Upper lobe of right lung (tissue), 1 donor: Measurements from ENCODE around the gene CEBPE. TPM values are rescaled to one million over a fixed set of nuclear protein-coding genes. Genes with fewer than 3 reads are reported as not detected.

ENCODE experiments used
- ATAC-seq: fragments of 200-7000 bp; cut with Tn5 transposase; one replicate; pipeline ENCODE4 v1.9.1; 2020; ENCODE audit warnings: mild to moderate bottlenecking, moderate library complexity
- DNase-seq: peaks from one replicate; pipeline ENCODE4 v3.0.0-alpha.2; 2020
- H3K27ac ChIP-seq: fragments of 200-600 bp; one replicate; pipeline ENCODE4 v1.8.0; 2022
- H3K27me3 ChIP-seq: fragments of 200-600 bp; one replicate; pipeline ENCODE4 v1.8.0; 2022; ENCODE audit warnings: mild to moderate bottlenecking
- H3K36me3 ChIP-seq: fragments of 200-600 bp; one replicate; pipeline ENCODE4 v1.8.0; 2022
- H3K4me1 ChIP-seq: fragments of 200-600 bp; one replicate; pipeline ENCODE4 v1.8.0; 2022
- H3K4me3 ChIP-seq: fragments of 200-600 bp; one replicate; pipeline ENCODE4 v1.8.0; 2022; ENCODE audit warnings: mild to moderate bottlenecking
- H3K9me3 ChIP-seq: fragments of 200-600 bp; one replicate; pipeline ENCODE4 v1.8.0; 2022
- intact Hi-C: fragments of 100-400 bp; cut with DNase I; formaldehyde crosslinking; loops from one replicate; pipeline ENCODE4 v1.11.0; 2022
- total RNA-seq: library from RNA; stranded (reverse); fragmentation: NEBNext Ultra II Directional; extraction: Animal tissue kit (Norgen Biotek cat#: 25700); gene quantifications from one replicate; pipeline ENCODE4 v1.2.1, GENCODE V29; 2021
- TF ChIP-seq, protein P1 (sequence below): fragments of 200-600 bp; IDR thresholded peaks from one replicate; pipeline ENCODE4 v1.8.0; 2022; ENCODE audit warnings: antibody characterized with exemption
- donor health status: DM: no; HTN: yes; CAD: no; lungs with severe emphysema.

The CEBPE gene
- total RNA-seq, 1 donor from 2014 or later: not detected

DNA sequence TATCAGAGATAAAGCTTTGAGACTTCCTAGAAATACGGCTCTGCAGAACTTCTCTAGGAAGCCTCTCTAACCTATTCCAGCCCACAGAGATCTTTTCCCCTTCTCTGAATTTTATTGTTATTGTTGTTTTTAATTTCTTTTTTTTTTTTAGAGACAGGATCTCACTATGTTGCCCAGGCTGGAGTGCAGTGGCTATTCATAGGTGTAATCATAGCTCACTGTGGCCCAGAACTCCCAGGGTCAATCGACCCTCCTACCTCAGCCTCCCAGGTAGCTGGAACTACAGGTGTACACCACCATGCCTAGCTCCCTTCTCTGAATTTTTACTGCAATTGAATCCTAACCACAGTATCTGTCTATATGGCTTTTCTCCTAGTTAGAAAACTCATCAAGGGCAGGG is 44.8 kb upstream of the CEBPE start:
- DNase-seq: no peak
- Histone ChIP-seq H3K36me3 (no peaks in the 10 kb centered on the region), H3K9me3 (no peaks in the 10 kb centered on the region), H3K27me3 (no peaks in the 10 kb centered on the region), H3K4me1 (peaks cover 35% of the 10 kb centered on the region), H3K4me3 (no peak overlapping the region), H3K27ac (no peak overlapping the region)
- ATAC-seq: no peak
- intact Hi-C loops: no loop called here
- TF ChIP-seq, protein P1, sequence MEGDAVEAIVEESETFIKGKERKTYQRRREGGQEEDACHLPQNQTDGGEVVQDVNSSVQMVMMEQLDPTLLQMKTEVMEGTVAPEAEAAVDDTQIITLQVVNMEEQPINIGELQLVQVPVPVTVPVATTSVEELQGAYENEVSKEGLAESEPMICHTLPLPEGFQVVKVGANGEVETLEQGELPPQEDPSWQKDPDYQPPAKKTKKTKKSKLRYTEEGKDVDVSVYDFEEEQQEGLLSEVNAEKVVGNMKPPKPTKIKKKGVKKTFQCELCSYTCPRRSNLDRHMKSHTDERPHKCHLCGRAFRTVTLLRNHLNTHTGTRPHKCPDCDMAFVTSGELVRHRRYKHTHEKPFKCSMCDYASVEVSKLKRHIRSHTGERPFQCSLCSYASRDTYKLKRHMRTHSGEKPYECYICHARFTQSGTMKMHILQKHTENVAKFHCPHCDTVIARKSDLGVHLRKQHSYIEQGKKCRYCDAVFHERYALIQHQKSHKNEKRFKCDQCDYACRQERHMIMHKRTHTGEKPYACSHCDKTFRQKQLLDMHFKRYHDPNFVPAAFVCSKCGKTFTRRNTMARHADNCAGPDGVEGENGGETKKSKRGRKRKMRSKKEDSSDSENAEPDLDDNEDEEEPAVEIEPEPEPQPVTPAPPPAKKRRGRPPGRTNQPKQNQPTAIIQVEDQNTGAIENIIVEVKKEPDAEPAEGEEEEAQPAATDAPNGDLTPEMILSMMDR: no peak

DNA sequence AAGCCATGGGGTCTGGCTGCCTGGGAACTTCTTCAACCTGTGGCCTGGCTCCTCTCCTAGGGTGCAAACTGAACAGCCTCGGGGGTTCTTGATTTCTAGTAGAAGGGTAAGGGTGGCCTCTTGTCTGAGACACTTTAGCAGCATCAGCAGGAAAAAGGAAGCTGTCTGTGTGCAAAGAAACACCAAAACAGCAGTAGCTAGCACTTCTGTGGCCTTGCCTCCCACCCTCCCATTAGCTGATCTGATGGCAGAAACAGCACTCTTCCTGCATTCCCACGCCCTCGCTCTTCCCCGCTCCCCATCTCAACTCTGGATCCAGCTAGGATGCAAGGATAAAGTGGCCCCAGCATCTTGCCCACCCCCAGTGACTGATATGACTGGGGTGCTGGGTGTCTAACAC is 43.7 kb upstream of the CEBPE start:
- H3K4me3 ChIP-seq: no peak overlapping the region
- no peaks in the 10 kb centered on the region for H3K9me3 ChIP-seq
- no peak for ATAC-seq
- H3K4me1 ChIP-seq: peaks cover 33% of the 10 kb centered on the region
- TF ChIP-seq, protein P1: no peak
- H3K36me3 ChIP-seq: no peaks in the 10 kb centered on the region
- H3K27me3 ChIP-seq: no peaks in the 10 kb centered on the region
- intact Hi-C loops: no loop called here
- no peak overlapping the region for H3K27ac ChIP-seq
- no peak for DNase-seq

DNA sequence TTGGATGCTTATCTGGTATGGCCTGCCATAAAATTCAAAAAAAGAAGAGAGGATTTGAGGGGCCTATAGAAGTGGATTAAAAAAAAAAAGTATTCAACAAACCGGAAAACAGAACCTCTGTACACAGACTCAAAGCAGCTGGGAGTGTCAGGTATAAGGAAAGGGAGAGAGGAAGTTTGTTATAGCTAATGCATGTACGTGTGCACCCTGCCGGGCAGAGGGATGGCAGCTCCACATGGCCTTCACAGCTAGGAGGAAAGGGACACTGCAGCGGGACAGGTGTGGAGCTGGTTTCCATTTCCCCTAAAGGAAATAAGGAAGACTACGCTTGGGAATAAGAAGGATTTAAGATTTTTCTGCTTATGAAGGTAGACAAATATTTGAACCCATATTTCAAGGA is 43.0 kb upstream of the CEBPE start:
- TF ChIP-seq, protein P1: no peak
- DNase-seq: no peak
- no peaks in the 10 kb centered on the region for H3K27me3 ChIP-seq
- intact Hi-C loops: no loop called here
- H3K4me3 ChIP-seq: no peak overlapping the region
- H3K27ac ChIP-seq: no peak overlapping the region
- no peaks in the 10 kb centered on the region for H3K36me3 ChIP-seq
- ATAC-seq: no peak
- no peaks in the 10 kb centered on the region for H3K9me3 ChIP-seq
- peaks cover 28% of the 10 kb centered on the region for H3K4me1 ChIP-seq

DNA sequence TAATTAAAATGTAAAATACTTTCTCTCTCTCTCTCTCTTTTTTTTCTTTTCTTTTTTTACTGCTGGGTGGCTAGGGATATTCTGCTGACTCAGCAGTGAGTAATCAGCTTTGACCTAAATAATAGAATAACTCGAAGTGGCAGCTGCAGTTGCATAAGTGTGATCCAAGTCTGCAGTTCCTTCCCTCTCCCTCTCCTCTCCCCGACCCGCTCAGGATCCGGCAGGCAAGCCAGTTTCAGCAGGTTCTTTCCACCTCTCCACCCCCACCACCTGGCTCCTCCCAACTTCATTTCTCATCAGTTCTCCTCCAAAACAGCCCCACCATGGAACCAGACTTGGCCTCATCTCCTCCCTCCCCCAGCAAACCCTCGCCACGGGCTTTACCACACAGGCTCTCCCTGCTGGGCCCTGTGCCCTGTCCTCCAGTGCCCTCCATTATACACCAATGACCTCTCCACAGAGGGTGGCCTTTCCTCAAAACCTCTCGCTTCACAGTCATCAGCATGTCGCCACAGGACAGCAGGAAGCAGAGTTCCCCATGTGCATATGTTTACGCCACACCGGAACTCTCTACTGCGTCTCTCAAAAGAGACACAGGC is 42.0 kb upstream of the CEBPE start:
- TF ChIP-seq, protein P1: no peak
- DNase-seq: peak; percentile 86
- no peak overlapping the region for H3K4me3 ChIP-seq
- no peaks in the 10 kb centered on the region for H3K27me3 ChIP-seq
- peak; percentile 85 for ATAC-seq
- intact Hi-C loops: no loop called here
- no peaks in the 10 kb centered on the region for H3K9me3 ChIP-seq
- no peaks in the 10 kb centered on the region for H3K36me3 ChIP-seq
- peaks cover 24% of the 10 kb centered on the region for H3K4me1 ChIP-seq
- H3K27ac ChIP-seq: peak overlapping the region; percentile 55

DNA sequence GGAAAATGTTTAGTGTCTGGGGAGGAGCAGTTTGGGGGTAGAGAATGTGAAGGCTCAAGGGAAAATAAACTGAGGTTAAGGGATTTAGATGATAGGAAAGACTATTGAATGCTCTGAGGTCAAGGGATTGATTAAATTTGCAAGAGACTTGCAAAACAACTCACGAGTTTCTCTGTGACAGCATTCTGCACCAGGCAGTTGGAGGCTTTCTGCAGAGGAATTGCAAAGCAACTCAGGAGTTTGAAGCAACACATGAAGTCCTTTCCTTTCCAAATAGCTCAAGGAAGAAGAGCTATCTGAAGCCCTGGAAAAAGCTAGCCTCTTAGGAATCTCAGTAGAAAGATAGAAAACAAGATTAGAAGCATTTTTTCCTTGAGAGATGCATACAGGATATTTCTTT is 40.5 kb upstream of the CEBPE start:
- Histone ChIP-seq H3K27me3 (no peaks in the 10 kb centered on the region), H3K36me3 (no peaks in the 10 kb centered on the region), H3K4me3 (no peak overlapping the region), H3K4me1 (peaks cover 36% of the 10 kb centered on the region), H3K27ac (no peak overlapping the region), H3K9me3 (no peaks in the 10 kb centered on the region)
- intact Hi-C loops: no loop called here
- no peak for ATAC-seq
- TF ChIP-seq, protein P1: no peak
- DNase-seq: no peak

DNA sequence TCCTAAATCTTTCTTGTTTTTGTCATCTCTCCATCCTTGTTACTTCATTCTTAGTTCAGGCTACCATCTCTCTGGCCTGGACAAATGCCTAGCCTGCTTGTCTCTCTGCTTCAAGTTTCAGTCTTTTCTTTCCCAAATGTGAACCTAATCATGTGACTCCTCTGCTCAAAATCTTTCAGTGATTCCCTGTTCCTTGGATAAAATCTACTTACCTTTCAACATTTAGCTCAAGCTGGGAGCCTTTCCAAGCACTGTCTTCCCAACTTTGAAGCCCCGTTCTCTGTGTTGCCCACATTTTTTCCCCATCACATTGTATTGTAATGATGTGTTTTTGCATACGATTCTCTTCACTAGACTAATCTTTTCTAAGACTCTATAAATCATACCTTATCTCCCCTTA is 39.7 kb upstream of the CEBPE start:
- DNase-seq (no peak), ATAC-seq (no peak)
- TF ChIP-seq, protein P1: no peak
- Histone ChIP-seq H3K27me3 (no peaks in the 10 kb centered on the region), H3K9me3 (no peaks in the 10 kb centered on the region), H3K4me1 (peaks cover 43% of the 10 kb centered on the region), H3K36me3 (no peaks in the 10 kb centered on the region), H3K4me3 (no peak overlapping the region), H3K27ac (no peak overlapping the region)
- intact Hi-C loops: no loop called here
